ENCODE results near the gene LIMK2.

DNA sequence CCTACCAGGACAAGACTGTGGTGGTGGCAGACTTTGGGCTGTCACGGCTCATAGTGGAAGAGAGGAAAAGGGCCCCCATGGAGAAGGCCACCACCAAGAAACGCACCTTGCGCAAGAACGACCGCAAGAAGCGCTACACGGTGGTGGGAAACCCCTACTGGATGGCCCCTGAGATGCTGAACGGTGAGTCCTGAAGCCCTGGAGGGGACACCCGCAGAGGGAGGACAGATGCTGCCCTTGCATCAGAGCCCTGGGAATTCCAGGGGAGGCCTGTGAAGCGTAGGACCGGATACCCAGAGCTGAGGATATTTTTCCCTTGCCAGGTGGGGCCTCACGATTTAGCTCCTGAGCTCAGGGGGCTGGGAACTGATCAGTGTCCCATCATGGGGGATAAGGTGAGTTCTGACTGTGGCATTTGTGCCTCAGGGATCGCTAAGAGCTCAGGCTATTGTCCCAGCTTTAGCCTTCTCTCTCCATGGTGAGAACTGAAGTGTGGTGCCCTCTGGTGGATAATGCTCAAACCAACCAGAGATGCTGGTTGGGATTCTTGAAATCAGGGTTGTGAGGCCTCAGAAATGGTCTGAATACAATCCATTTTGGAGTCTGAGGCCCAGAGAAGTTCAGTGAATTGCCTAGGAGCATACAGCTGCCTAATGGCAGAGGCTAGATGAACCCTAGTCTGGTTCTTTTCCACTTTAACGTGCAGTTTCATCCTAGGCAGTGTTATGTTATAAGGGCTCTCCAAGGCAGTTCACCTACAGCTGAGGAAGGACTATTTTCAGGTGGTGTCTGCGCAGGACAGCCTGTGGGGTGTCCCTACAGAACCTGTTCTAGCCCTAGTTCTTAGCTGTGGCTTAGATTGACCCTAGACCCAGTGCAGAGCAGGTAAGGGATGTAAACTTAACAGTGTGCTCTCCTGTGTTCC, 60.7 kb downstream of the LIMK2 start:
- TF ChIP-seq, protein P1, sequence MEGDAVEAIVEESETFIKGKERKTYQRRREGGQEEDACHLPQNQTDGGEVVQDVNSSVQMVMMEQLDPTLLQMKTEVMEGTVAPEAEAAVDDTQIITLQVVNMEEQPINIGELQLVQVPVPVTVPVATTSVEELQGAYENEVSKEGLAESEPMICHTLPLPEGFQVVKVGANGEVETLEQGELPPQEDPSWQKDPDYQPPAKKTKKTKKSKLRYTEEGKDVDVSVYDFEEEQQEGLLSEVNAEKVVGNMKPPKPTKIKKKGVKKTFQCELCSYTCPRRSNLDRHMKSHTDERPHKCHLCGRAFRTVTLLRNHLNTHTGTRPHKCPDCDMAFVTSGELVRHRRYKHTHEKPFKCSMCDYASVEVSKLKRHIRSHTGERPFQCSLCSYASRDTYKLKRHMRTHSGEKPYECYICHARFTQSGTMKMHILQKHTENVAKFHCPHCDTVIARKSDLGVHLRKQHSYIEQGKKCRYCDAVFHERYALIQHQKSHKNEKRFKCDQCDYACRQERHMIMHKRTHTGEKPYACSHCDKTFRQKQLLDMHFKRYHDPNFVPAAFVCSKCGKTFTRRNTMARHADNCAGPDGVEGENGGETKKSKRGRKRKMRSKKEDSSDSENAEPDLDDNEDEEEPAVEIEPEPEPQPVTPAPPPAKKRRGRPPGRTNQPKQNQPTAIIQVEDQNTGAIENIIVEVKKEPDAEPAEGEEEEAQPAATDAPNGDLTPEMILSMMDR (IDR thresholded peaks at IDR 0.05) = peak; percentile 36 to 83 (median 65)
- TF ChIP-seq POLR2A (IDR thresholded peaks at IDR 0.05) (no peak), POLR2AphosphoS5 (IDR thresholded peaks at IDR 0.05) (peak in 1 of 3 donors; percentile 52)

Data from breast epithelium (tissue), 3 donors.